HepG2 (cell line): ENCODE data around the gene SFI1. TPM values are rescaled to one million over a fixed set of nuclear protein-coding genes. Genes with fewer than 3 reads are reported as not detected.

Experiments
- CSRNP1 ChIP-seq: sonication (generic); formaldehyde crosslinking; IDR thresholded peaks from 2 replicates; pipeline ENCODE4 v1.8.1; 2023; ENCODE audit warnings: mild to moderate bottlenecking, missing genetic modification reagents
- HNF1A ChIP-seq, 2 experiments: sonication (generic) in 1 of 2; formaldehyde crosslinking in 1 of 2; IDR thresholded peaks; 2 replicates each; pipeline versions ENCODE4 v1.4.0 to v1.6.1; 2016 to 2020; ENCODE audit warnings: borderline replicate concordance in 1 of 2, low read depth in 1 of 2, mild to moderate bottlenecking in 1 of 2, missing genetic modification reagents in 1 of 2
- LCORL ChIP-seq, 2 experiments: fragments of 450-650 bp in 1 of 2; sonication (generic) in 1 of 2; formaldehyde crosslinking in 1 of 2; IDR thresholded peaks; 2 replicates each; pipeline versions ENCODE4 v1.5.0 to v1.6.1; 2017 to 2020; ENCODE audit warnings: antibody characterized with exemption in 1 of 2, missing genetic modification reagents in 1 of 2
- MLLT10 ChIP-seq: sonication (generic); formaldehyde crosslinking; IDR thresholded peaks from 2 replicates; pipeline ENCODE4 v1.4.0; 2020; ENCODE audit warnings: missing genetic modification reagents
- TBL1XR1 ChIP-seq: fragments of 150-350 bp; IDR thresholded peaks from 2 replicates; pipeline ENCODE4 v1.6.1; 2014; ENCODE audit warnings: borderline replicate concordance, low read length; ENCODE audit not compliant: partially characterized antibody
- TRIM24 ChIP-seq: sonication (generic); formaldehyde crosslinking; IDR thresholded peaks from 2 replicates; pipeline ENCODE4 v1.8.0; 2022; ENCODE audit warnings: mild to moderate bottlenecking, missing genetic modification reagents
- ZBTB4 ChIP-seq: sonication (generic); formaldehyde crosslinking; IDR thresholded peaks from 2 replicates; pipeline ENCODE4 v1.4.0; 2020; ENCODE audit warnings: missing genetic modification reagents, mild to moderate bottlenecking, borderline replicate concordance
- ZNF121 ChIP-seq: sonication (generic); formaldehyde crosslinking; IDR thresholded peaks from 2 replicates; pipeline ENCODE4 v1.5.0; 2020; ENCODE audit warnings: mild to moderate bottlenecking, missing genetic modification reagents
- ZNF160 ChIP-seq: sonication (generic); formaldehyde crosslinking; IDR thresholded peaks from 2 replicates; pipeline ENCODE4 v1.8.0; 2022; ENCODE audit warnings: mild to moderate bottlenecking, inconsistent platforms, missing genetic modification reagents
- ZNF350 ChIP-seq: sonication (generic); formaldehyde crosslinking; IDR thresholded peaks from 2 replicates; pipeline ENCODE4 v1.4.0; 2020; ENCODE audit warnings: mild to moderate bottlenecking, low read depth, missing genetic modification reagents, borderline replicate concordance
- ZNF605 ChIP-seq: sonication (generic); formaldehyde crosslinking; IDR thresholded peaks from 2 replicates; pipeline ENCODE4 v1.8.0; 2022; ENCODE audit warnings: mild to moderate bottlenecking, missing genetic modification reagents
- ZNF629 ChIP-seq: sonication (generic); formaldehyde crosslinking; conservative IDR thresholded peaks from 2 replicates; pipeline ENCODE4 v1.5.0; 2020; ENCODE audit warnings: missing genetic modification reagents
- polyA plus RNA-seq, 8 experiments: library from polyadenylated mRNA; depleted of rRNA in 3 of 8; stranded (reverse) in 7 of 8; unstranded in 1 of 8; fragments of >200 nt; fragmentation: Illumina TruSeq in 4 of 8; extraction: Trizol in 4 of 8; gene quantifications; 2 replicates each; pipeline versions ENCODE4 v1.2.1 to v1.2.3, GENCODE V29; 2011 to 2016; ENCODE audit warnings: low read depth in 4 of 8, missing spikeins in 1 of 8, mixed read lengths in 1 of 8; ENCODE audit not compliant: insufficient read depth in 1 of 8
- total RNA-seq, 5 experiments: library from RNA; depleted of rRNA; stranded (reverse); fragments of >200 nt; fragmentation: Illumina TruSeq; extraction: Trizol; gene quantifications; 2 replicates each; pipeline ENCODE4 v1.2.3, GENCODE V29; 2016; ENCODE audit warnings: low read depth in 1 of 5
- TF ChIP-seq, protein P1 (sequence below): sonication (generic); formaldehyde crosslinking; IDR thresholded peaks from 2 replicates; pipeline ENCODE4 v1.5.0; 2020; ENCODE audit warnings: mild to moderate bottlenecking, missing genetic modification reagents, borderline replicate concordance

Gene SFI1
- total and polyA plus RNA-seq, 2 of the 13 experiments (the other 11 are each of a cell fraction or from before 2014, with no cell fraction given): 20.5 to 40.1 TPM

- TF ChIP-seq CSRNP1 (CRISPR knock-in tag) (0 out of 2 replicates have a peak, but pooled peaks have one; percentile 40), TRIM24 (CRISPR knock-in tag) (peak; percentile 43; the same call in 1 of the 2 replicates), TBL1XR1 (no peak), ZNF350 (CRISPR knock-in tag) (0 out of 2 replicates have a peak, but pooled peaks have one; percentile 38), HNF1A (IDR thresholded peaks at IDR 0.05; ENCODE audit: low read depth) (no peak), HNF1A (CRISPR knock-in tag; IDR thresholded peaks at IDR 0.05; ENCODE audit: borderline replicate concordance) (no peak), ZNF605 (CRISPR knock-in tag) (0 out of 2 replicates have a peak, but pooled peaks have one; percentile 21), ZNF160 (CRISPR knock-in tag) (no peak), ZBTB4 (CRISPR knock-in tag) (0 out of 2 replicates have a peak, but pooled peaks have one; percentile 60), ZNF121 (peak; percentile 65; the same call in 1 of the 2 replicates), ZNF629 (peak; percentile 58), MLLT10 (CRISPR knock-in tag) (no peak), LCORL (IDR thresholded peaks at IDR 0.05) (no peak), LCORL (CRISPR knock-in tag; IDR thresholded peaks at IDR 0.05) (no peak)
- TF ChIP-seq, protein P1, sequence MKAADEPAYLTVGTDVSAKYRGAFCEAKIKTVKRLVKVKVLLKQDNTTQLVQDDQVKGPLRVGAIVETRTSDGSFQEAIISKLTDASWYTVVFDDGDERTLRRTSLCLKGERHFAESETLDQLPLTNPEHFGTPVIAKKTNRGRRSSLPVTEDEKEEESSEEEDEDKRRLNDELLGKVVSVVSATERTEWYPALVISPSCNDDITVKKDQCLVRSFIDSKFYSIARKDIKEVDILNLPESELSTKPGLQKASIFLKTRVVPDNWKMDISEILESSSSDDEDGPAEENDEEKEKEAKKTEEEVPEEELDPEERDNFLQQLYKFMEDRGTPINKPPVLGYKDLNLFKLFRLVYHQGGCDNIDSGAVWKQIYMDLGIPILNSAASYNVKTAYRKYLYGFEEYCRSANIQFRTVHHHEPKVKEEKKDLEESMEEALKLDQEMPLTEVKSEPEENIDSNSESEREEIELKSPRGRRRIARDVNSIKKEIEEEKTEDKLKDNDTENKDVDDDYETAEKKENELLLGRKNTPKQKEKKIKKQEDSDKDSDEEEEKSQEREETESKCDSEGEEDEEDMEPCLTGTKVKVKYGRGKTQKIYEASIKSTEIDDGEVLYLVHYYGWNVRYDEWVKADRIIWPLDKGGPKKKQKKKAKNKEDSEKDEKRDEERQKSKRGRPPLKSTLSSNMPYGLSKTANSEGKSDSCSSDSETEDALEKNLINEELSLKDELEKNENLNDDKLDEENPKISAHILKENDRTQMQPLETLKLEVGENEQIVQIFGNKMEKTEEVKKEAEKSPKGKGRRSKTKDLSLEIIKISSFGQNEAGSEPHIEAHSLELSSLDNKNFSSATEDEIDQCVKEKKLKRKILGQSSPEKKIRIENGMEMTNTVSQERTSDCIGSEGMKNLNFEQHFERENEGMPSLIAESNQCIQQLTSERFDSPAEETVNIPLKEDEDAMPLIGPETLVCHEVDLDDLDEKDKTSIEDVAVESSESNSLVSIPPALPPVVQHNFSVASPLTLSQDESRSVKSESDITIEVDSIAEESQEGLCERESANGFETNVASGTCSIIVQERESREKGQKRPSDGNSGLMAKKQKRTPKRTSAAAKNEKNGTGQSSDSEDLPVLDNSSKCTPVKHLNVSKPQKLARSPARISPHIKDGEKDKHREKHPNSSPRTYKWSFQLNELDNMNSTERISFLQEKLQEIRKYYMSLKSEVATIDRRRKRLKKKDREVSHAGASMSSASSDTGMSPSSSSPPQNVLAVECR (CRISPR knock-in tag): peak; percentile 22; the same call in 1 of the 2 replicates
These were observed 130.3 kb downstream of the SFI1 start (continued) for GRCh38 chr22:31626427-31627150.
